MCF 10A (cell line): Measurements from ENCODE around the gene PCNA. TPM values are rescaled to one million over a fixed set of nuclear protein-coding genes. Genes with fewer than 3 reads are reported as not detected.

Source experiments
- BruUV-seq: library from RNA; stranded (reverse); fragments of 400-500 nt; replicated peaks from 2 replicates; lab custom pipeline; 2021; lab: Mats Ljungman, UMichigan
- CTCF ChIA-PET: fragments of 300-600 bp; sonication (Branson Sonifier 250); formaldehyde crosslinking; extraction: SDS; loops from one replicate; lab custom pipeline; 2021; ENCODE audit warnings: antibody characterized with exemption, inconsistent platforms; lab: Yijun Ruan, JAX
- POLR2A ChIA-PET: fragments of 300-600, 350-650 bp; sonication (Branson Sonifier 250); formaldehyde crosslinking; extraction: SDS; loops from one replicate; lab custom pipeline; 2020; ENCODE audit warnings: antibody characterized with exemption, inconsistent platforms; lab: Yijun Ruan, JAX
- DNase-seq: peaks from one replicate; pipeline ENCODE4 v3.0.0-alpha.2; 2018; ENCODE audit not compliant: unreplicated experiment
- H3K27ac Mint-ChIP-seq: one replicate; pipeline ENCODE4 v1.8.0; 2022; ENCODE audit warnings: mild to moderate bottlenecking, low read depth, mixed read lengths; ENCODE audit not compliant: unreplicated experiment
- H3K27me3 Mint-ChIP-seq: one replicate; pipeline ENCODE4 v1.8.0; 2022; ENCODE audit warnings: mixed read lengths; ENCODE audit not compliant: insufficient read depth, unreplicated experiment
- H3K36me3 Mint-ChIP-seq: one replicate; pipeline ENCODE4 v1.8.0; 2022; ENCODE audit warnings: mild to moderate bottlenecking, moderate library complexity, mixed read lengths; ENCODE audit not compliant: insufficient read depth, unreplicated experiment
- H3K4me1 Mint-ChIP-seq: one replicate; pipeline ENCODE4 v1.8.0; 2022; ENCODE audit warnings: mixed read lengths; ENCODE audit not compliant: insufficient read depth, unreplicated experiment
- H3K4me3 Mint-ChIP-seq: one replicate; pipeline ENCODE4 v1.8.0; 2022; ENCODE audit warnings: mild to moderate bottlenecking, moderate library complexity, mixed read lengths; ENCODE audit not compliant: unreplicated experiment
- H3K9me3 Mint-ChIP-seq: one replicate; pipeline ENCODE4 v1.8.0; 2022; ENCODE audit warnings: mixed read lengths; ENCODE audit not compliant: unreplicated experiment
- CTCF ChIP-seq: fragments of 200-600 bp; IDR thresholded peaks from one replicate; pipeline ENCODE4 v1.8.0; 2022; ENCODE audit warnings: antibody characterized with exemption, mild to moderate bottlenecking; ENCODE audit not compliant: unreplicated experiment
- intact Hi-C: fragments of 100-400 bp; cut with micrococcal nuclease; formaldehyde crosslinking; loops from 2 replicates; pipeline ENCODE4 v1.14.1; 2022
- total RNA-seq: library from RNA; stranded (reverse); gene quantifications from 2 replicates; pipeline ENCODE4 v1.2.3, GENCODE V29; 2022

The PCNA gene
- total RNA-seq, 1 experiment from 2014 or later, result 45.5 TPM

DNA sequence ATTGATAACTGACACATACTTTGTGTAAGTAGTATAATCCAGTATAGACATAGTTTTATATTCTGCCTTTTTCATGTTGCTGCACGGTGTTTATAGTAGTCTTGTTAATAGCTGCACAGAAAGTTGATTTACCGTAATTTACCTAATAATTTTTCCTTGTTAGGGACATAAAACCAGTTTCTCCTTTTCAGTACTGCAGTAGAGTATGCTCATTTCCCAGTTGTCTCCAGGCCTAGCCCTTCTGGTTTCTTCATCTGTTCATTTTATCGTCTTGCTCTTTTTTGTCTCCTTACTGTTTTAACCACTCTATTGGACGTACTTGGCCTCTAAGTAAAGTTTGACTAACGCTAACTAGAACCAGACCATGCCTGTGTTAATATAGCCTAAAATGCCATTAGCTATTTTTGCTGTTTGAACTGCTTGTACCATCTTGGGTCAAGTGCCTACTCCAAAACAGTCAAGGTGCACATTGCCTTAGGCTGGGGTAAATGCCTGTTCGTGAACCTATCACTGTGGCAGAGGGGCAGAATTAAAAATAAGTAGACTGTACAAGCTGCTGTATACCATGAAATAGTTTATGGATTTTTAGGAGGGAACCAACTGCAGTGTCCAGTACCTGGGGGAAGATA, 41.9 kb upstream of the PCNA start:
- no peaks in the 10 kb centered on the region for H3K36me3 Mint-ChIP-seq
- BruUV-seq, result no TSS peak
- no peaks in the 10 kb centered on the region for H3K9me3 Mint-ChIP-seq
- H3K4me1 Mint-ChIP-seq, result peaks cover 14% of the 10 kb centered on the region
- no peak overlapping the region for H3K27ac Mint-ChIP-seq
- no peak for TF ChIP-seq CTCF
- no peak overlapping the region for H3K4me3 Mint-ChIP-seq
- intact Hi-C loops, result no loop called here
- ChIA-PET POLR2A (interaction anchor here (0.7 kb wide), 1 partner anchor 140 kb away, joined by 3 read pairs; no protein-coding TSS in a partner anchor), CTCF (interaction anchor here (0.5 to 1.5 kb wide), 4 partner anchors 30 to 44 kb away, joined by 3 to 4 read pairs (median 4); partner anchors contain the start of gene CDS2)
- H3K27me3 Mint-ChIP-seq, result no peaks in the 10 kb centered on the region
- DNase-seq, result no peak

GRCh38 chr20:5160882-5161281, 41.1 kb upstream of the PCNA start:
- Mint-ChIP-seq H3K27me3 (no peaks in the 10 kb centered on the region), H3K27ac (no peak overlapping the region), H3K4me3 (no peak overlapping the region), H3K36me3 (no peaks in the 10 kb centered on the region), H3K4me1 (peaks cover 15% of the 10 kb centered on the region), H3K9me3 (no peaks in the 10 kb centered on the region)
- no TSS peak for BruUV-seq
- no peak for DNase-seq
- ChIA-PET POLR2A (interaction anchor here (0.7 kb wide), 1 partner anchor 140 kb away, joined by 3 read pairs; no protein-coding TSS in a partner anchor), CTCF (interaction anchor here (0.8 to 1.3 kb wide), 2 partner anchors 31 to 34 kb away, joined by 3 to 4 read pairs; partner anchors contain the start of gene CDS2)
- TF ChIP-seq CTCF, result no peak
- intact Hi-C loops, result no loop called here

DNA sequence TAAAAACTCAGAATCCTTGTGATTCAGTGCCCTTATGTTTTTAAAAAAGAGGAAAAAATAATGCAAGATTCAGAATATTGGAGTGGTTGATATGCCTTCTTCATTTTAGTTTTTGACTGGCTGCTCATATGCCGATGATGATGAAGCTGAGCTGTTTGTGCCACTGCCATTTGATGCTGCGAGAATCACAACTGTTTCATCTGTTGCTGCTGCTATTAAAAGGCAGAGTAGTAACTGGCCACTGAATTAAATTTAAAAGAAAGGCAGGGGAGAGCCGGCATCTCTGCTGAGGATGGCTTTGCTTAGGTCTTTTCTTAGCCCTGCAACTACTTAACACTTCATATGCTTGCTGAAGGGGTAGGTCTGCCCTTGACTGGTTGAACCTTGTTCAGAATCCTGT, 40.2 kb upstream of the PCNA start:
- no peaks in the 10 kb centered on the region for H3K27me3 Mint-ChIP-seq
- no peak overlapping the region for H3K4me3 Mint-ChIP-seq
- CTCF ChIA-PET, result no interaction called here
- no peak for TF ChIP-seq CTCF
- no TSS peak for BruUV-seq
- POLR2A ChIA-PET, result no interaction called here
- intact Hi-C loops, result no loop called here
- no peak overlapping the region for H3K27ac Mint-ChIP-seq
- H3K36me3 Mint-ChIP-seq, result no peaks in the 10 kb centered on the region
- H3K9me3 Mint-ChIP-seq, result no peaks in the 10 kb centered on the region
- peaks cover 19% of the 10 kb centered on the region for H3K4me1 Mint-ChIP-seq
- no peak for DNase-seq

GRCh38 chr20:5156675-5157448, 37.1 kb upstream of the PCNA start:
- no peaks in the 10 kb centered on the region for H3K36me3 Mint-ChIP-seq
- BruUV-seq, result no TSS peak
- POLR2A ChIA-PET, result interaction anchor here (0.7 to 1.3 kb wide), 2 partner anchors 30 to 288 kb away, joined by 3 to 7 read pairs; partner anchors contain the start of gene CDS2

More at GRCh38 chr20:5156675-5157448, 37.1 kb upstream of the PCNA start:
- no peak for TF ChIP-seq CTCF
- intact Hi-C loops, result no loop called here
- peak; percentile 22 for DNase-seq
- peaks cover 29% of the 10 kb centered on the region for H3K4me1 Mint-ChIP-seq
- H3K4me3 Mint-ChIP-seq, result no peak overlapping the region
- CTCF ChIA-PET, result interaction anchor here (1.2 to 6.0 kb wide), 5 partner anchors 11 to 56 kb away, joined by 3 to 48 read pairs (median 17); partner anchors contain the start of gene CDS2
- H3K27me3 Mint-ChIP-seq, result no peaks in the 10 kb centered on the region
- H3K27ac Mint-ChIP-seq, result peak overlapping the region; percentile 57
- H3K9me3 Mint-ChIP-seq, result no peaks in the 10 kb centered on the region
